PFSK-1 (cell line): ENCODE data around the gene KIF5C.

Source experiments
- FOXP2 ChIP-seq: optimal IDR thresholded peaks from 2 replicates; pipeline ENCODE3; 2011; ENCODE audit warnings: borderline replicate concordance, control low read depth, inconsistent platforms; ENCODE audit not compliant: insufficient read depth; ENCODE audit errors: extremely low read length, extremely low read depth
- POLR2AphosphoS5 ChIP-seq: IDR thresholded peaks from 2 replicates; pipeline ENCODE4 v1.6.1; 2012; ENCODE audit warnings: low read depth, mild to moderate bottlenecking, control low read depth, low read length, moderate library complexity
- REST ChIP-seq, 2 experiments: IDR thresholded peaks; 2 replicates each; pipeline versions ENCODE4 v1.6.1 to v1.8.0; 2011 to 2012; ENCODE audit warnings: low read depth in 2 of 2, low read length in 2 of 2, control low read depth in 1 of 2, inconsistent platforms in 1 of 2, mild to moderate bottlenecking in 1 of 2, moderate library complexity in 1 of 2; ENCODE audit not compliant: insufficient read depth in 1 of 2
- SIN3A ChIP-seq: IDR thresholded peaks from 2 replicates; pipeline ENCODE4 v1.6.1; 2012; ENCODE audit warnings: mild to moderate bottlenecking, low read length, moderate library complexity, borderline replicate concordance; ENCODE audit not compliant: insufficient read depth
- TAF1 ChIP-seq: IDR thresholded peaks from 2 replicates; pipeline ENCODE4 v1.6.1; 2012; ENCODE audit warnings: low read length, control low read depth, borderline replicate concordance; ENCODE audit not compliant: insufficient read depth

Gene KIF5C

GRCh38 chr2:149049142-149049541, 174.1 kb downstream of the KIF5C start:
- TF ChIP-seq POLR2AphosphoS5 (no peak), REST (IDR thresholded peaks at IDR 0.05; ENCODE audit: insufficient read depth in 1 of 2, low read depth in 2 of 2, low read length in 2 of 2) (no peak), SIN3A (no peak), TAF1 (no peak), FOXP2 (no peak)

DNA sequence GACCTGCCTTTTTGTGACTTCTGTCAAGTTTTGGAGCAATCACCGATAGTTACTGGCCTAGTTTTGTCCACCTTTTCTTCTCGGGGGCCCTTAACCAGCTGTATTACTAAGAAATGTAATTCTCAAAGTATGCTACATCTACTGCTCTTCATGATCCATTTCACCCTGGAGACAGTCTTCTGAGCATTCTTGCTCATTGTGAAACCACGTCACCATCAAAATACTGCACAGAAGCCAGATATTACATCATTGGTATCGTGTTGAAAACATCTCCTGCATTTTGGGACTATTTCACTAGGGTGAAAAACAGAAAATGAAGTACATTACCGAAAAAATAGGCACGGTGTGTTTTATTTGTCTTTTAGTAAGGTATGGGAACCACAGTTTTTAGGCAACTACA, 175.2 kb downstream of the KIF5C start:
- no peak for TF ChIP-seq SIN3A
- TF ChIP-seq TAF1 = no peak
- TF ChIP-seq POLR2AphosphoS5 = no peak
- TF ChIP-seq FOXP2 = no peak
- no peak for TF ChIP-seq REST (IDR thresholded peaks at IDR 0.05; ENCODE audit: insufficient read depth in 1 of 2, low read depth in 2 of 2, low read length in 2 of 2)

DNA sequence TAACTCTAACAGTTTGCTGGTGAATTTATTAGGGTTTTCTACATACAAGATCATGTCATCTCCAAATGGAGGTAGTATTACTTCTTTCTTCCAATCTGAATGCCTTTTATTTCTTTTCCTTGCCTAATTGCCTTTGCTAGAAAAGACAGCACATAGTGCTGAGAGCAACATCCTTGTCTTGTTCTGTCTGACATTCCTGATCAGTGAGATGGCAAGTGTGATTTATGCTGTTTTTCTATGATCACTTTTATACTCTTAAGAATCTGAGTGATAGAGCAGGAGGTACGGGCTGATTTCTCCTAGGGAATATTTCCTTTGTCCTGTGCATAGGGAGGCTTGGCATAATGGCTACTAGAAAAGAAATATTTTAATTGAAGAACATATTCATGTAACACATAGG, 180.7 kb downstream of the KIF5C start:
- no peak for TF ChIP-seq POLR2AphosphoS5
- TF ChIP-seq FOXP2 = no peak
- TF ChIP-seq REST (IDR thresholded peaks at IDR 0.05; ENCODE audit: insufficient read depth in 1 of 2, low read depth in 2 of 2, low read length in 2 of 2) = no peak
- TF ChIP-seq TAF1 = no peak
- TF ChIP-seq SIN3A = no peak

GRCh38 chr2:149056541-149057255, 181.7 kb downstream of the KIF5C start:
- TF ChIP-seq SIN3A = no peak
- no peak for TF ChIP-seq FOXP2
- no peak for TF ChIP-seq REST (IDR thresholded peaks at IDR 0.05; ENCODE audit: insufficient read depth in 1 of 2, low read depth in 2 of 2, low read length in 2 of 2)
- TF ChIP-seq TAF1 = no peak
- no peak for TF ChIP-seq POLR2AphosphoS5

DNA sequence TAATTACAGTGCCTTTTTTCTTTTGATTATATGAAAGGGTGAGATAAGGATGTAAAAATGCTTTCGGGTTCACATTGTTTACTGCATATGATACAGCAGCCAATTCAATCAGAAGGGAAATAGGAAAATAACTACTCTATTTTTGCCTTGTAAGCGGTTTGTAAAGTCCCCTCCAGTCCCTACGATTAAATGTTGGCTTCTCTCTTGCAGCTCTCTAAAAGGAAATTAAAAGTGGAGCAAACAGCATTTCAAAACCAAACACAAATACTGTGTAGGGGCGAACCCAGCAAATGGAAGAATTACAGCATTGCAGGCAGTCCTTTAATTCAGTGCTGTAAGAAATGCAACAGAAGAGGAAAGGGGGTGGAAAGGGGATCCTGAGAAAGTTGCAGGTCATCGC, 182.4 kb downstream of the KIF5C start:
- no peak for TF ChIP-seq POLR2AphosphoS5
- no peak for TF ChIP-seq TAF1
- no peak for TF ChIP-seq SIN3A
- no peak for TF ChIP-seq REST (IDR thresholded peaks at IDR 0.05; ENCODE audit: insufficient read depth in 1 of 2, low read depth in 2 of 2, low read length in 2 of 2)
- no peak for TF ChIP-seq FOXP2
